ENCODE results near the gene ZBTB20.
"Not testable (repeated sequence)": the region's sequence is repeated elsewhere in the genome, so short reads cannot be mapped to it uniquely, and the experiment has no call there.

The ZBTB20 gene

DNA sequence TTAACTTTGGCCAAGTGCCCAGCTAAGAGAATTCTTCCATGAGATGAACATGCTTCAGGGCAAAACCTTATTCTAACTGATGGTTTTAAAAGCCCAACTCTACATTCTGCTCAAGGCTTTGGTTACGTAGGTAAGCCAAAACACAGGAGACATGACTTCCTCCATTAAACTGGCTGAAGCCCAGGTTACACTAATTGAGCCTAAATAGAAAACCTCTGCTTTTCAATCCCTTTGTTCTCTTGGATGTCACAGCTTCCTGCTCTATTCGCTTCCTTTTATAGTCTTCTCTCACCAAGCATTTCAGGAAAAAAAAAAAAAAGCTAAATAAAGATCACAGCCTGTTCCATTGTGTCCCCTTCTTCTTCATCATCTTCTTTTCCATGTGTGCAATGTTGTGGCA is 432.9 kb downstream of the ZBTB20 start:
- DNase-seq (ENCODE audit: low read depth) = no peak

DNA sequence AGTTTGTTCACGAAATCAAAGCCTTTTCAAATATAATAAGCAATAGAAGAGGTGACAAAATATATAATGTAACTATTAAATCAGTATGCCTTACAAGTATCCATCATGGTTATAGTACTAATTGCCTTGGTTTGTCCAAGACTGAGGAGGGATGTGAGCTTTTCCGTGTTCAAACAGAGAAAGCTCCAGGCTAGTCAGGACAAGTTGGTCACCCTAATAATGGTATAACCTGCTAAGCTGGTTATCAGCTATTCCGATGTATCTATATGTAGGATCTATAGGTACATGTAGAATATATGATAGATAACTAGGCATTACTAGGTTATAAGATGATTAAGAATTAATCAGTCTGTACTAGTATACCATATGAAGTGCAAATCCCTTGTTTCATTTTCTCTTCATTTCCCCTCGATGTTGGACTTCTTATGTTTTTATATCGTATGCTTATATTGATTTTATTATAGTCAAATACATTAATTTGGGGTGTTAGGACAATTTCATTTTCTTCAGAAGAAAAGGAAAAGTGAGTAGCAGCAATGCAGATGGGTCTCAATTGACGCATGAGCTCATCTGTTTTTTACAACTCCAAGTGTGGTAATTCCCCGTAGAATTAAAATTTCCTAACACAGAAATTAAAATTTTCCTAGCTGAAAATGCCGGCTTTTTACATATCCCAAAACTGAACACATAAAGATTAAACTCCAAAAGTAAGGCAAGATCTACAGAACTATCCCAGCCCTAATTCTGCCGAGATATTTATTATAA is 434.2 kb downstream of the ZBTB20 start:
- no peak for DNase-seq (ENCODE audit: low read depth)

DNA sequence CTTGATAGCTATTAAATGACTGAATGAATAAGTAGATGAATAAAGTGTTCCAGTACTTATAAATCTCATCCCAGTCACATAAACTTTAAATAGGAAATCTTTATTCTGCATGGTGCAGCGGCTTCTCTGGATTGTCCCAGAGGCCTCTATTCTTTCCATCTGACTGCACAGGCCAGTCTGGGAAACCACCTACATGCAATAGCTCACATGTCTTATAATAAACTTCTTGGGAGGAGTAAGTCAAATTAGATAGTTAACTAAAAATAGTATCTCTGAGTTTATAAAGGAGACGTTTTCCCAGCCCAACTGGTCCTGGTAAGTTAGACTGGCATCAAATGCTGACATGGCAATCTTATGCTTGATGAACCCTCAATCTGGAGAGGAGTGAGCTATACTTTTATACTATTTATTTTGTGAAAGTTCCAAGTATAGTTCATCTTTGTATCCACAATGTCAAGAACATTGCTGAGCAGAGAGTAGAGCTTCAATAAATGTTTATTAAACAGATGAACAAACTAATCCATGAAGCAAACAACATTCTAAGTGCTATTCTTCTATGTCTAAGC is 435.7 kb downstream of the ZBTB20 start:
- no peak for DNase-seq (ENCODE audit: low read depth)

DNA sequence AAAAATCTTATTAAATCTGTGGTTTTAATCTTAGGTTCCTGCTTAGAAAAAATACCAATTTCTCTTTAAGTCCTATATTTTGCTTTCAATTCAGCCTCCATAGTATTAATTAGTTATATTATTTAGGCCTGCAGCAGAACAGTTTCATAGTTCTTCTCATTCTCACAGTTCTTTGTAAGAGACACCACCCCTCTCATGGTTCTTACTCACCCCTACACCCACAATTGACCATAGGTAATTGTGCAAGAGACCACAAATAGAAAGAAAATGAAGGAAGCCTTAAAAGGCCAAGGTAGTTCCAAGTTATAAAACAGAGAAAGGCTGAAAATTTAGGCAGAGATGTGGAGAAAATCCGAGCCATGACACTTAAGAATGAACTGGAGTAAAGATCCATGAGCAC is 438.0 kb downstream of the ZBTB20 start:
- peak; percentile 37 for DNase-seq (ENCODE audit: low read depth)

DNA sequence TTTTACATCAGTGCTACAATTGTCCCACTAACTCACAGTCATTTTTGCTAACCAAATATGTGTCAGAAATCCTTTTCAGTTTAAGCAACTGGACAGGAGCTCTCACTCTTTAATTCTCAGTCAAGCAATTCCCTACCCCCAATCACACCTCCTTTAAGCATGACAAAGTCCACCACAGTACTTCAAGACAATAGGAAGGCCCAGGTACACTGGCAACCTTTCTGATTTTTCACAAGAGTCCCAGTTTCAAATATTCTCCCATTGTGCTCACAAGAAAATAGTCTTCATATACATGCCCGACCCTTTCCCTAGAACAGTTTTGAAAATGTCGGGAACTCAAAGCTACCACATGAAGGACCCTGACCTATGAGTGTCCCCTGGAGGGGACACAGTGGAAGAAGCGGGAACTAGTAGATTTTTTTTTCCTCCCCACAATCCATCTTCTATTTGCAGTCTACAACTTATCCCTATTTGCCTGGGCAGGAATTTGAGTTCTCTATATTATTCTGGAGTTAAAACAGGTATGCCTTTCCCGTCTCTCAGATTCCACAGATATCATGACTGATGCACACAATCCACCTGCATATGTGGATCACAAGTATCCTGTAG is 439.7 kb downstream of the ZBTB20 start:
- DNase-seq (ENCODE audit: low read depth) = no peak

DNA sequence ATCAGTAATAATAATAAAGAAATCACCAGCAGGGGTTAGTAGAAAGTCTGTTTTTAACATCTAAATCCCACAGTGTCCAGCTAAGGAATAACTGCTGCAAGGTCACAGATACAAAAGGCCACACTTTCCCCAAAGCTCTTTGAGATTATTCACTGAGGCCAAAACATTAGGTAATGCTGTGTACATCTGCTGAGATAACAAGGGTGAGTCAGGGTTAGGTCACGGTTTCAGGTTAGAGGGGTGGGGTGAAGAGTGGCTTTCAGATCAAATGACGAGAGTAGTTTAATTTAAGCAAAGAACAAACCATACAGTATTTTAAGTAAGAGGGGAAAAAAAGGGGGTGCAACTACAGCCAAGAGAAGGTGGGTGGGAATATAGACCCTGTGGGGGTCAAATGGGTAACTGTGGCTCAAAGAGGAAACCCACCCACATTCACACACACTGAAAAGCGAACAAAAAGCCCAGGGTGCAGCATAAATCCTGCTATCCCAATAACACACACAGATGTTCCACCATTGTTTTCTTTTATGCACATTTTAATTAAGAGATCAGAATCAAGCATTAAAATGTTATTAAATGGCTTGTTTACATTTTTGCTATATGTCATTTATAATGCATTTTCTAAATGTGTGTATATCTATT is 440.4 kb downstream of the ZBTB20 start:
- peak; percentile 6 for DNase-seq (ENCODE audit: low read depth)

DNA sequence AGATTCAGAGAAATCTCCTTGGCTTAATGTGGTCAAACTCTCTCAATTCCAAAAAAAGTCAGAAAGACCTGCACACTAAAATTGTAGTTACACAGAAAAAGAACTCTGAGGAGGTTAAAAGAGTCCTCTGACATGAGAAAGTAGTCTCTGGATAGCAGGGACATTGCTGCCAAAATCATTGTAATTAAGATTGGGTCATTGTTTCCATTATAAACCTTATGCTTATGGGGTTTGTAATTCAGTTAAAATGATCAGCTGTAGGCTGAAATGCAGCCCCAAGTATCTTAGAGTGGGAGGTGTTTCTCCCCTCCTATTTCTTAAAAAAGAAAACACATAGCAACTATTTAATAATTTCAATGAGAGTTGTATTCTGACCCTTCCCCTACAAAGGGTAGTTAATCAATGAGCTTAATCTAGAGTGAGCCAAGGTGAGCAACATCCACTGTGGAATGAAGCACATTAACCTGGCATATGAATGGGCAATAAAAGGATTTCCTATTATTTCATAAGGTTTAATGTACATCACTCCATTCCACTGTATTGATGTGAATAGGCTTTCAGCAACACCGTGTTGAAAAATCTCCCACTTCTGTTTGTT is 446.4 kb downstream of the ZBTB20 start:
- DNase-seq (ENCODE audit: low read depth) = no peak

DNA sequence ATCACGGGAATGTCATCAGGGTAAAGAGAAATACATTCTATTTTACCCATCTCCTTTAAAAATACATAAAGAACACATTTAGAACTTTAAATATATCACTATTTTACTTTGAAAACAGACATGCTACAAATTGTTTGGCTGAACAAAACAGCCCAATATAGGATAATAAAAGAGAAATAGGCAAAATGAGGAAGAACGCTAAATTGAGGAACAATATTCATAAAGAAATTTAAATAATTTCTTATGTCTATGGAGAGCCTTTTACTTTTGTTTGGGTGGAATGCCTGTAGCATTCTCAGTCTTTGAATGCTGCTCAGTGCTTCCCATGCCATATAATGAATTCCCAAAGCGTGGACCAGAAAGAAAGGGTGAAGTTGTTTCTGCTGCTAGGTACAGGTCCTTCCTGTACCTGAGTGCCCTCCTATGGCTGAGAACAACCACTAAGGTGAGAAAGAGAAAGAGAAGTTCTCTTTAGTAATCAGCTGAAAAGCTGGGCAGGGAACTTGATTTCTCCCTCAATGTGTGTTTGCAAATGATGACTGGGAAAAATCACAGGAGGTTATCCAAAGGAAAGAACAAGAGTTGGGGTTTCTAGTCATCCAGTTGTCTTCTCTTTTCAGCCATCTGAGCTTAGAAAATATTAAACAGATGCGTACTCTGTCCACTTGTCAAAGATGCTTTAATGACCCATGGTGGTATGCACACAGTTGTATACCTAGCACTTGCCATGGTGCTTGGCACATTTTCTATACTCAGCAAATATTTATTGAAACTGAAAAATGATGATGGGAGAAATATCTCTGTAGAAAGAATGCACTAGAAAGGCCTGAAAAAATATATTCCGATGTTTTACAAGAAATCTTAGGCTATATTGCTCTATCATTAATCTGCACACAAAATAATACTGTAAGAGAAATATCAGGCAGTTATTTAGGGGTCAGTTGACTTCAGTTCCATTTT is 448.7 kb downstream of the ZBTB20 start:
- DNase-seq (ENCODE audit: low read depth) = no peak

DNA sequence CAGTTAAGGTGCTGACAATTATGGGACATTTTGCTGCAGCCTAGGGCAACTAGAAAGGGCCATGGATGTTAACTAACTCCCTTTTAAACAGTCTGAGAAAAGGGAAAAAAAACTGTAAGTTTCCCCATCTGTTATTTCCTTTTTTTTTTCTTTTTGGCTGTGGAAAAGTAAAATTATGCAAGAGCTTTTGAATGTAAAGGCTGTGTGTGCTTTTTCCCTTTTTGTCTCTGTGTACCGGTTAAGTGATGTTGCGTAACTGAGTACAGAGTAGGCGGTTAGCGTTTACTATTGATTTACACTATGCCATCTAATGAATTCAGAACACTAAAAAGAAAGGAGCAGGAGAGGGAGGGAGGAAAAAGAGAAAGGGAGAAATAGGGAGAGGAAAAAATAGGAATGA is 449.7 kb downstream of the ZBTB20 start:
- DNase-seq (ENCODE audit: low read depth) = no peak

DNA sequence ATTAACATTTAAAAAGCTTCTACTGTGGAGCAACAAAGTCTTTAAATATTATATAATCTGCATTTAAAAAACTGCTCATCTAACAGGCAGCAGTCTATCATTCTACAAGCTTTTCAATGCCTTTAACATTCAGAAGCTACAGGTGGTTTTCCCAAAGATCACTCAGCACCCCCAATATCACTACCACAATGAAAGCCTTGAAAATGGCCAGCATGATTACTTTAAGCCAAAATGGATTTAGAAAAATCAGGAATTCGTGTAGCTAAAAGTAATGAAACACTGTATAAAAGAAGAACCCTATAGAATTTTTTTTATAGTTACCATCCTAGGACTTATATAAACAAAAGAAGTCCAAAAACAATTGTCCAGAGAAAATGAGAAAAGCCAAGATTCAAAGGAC is 452.8 kb downstream of the ZBTB20 start:
- no peak for DNase-seq (ENCODE audit: low read depth)

DNA sequence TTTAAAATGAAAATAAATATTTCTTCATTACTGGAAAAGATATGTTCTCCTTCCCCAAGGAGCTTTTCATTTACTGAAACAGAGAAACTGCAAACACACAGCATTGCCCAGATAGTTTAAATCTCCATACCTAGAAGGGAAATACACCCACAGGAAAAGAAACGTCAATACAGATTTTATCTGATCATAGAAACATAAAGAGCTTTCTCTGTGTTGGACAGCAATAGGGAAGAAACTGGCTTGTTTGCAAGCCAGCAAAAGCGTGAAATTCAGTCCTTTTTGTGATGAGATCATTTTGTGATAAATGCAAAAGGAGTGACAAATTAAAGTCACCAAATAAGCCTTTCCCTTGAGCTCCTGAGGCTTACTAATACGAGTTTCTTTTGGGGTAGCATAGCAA is 455.2 kb downstream of the ZBTB20 start:
- no peak for DNase-seq (ENCODE audit: low read depth)

DNA sequence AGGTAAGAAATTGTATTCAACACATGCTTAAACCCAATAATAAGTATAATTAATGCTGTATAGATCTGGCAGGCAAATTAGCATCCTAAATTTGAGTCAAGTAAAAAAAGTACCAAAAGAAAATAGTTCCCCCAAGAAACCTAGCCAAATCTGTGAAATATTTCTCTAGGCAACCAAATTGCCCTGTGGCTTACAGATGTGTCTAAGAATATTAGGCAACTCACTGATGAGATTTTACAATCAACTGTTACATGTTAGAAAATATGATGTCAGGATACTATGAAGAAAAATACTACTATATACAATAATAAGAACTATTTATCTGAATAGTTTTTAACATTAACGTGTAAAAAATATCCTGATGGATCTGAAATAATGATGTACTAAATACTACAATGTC is 456.2 kb downstream of the ZBTB20 start:
- DNase-seq (ENCODE audit: low read depth) = no peak

DNA sequence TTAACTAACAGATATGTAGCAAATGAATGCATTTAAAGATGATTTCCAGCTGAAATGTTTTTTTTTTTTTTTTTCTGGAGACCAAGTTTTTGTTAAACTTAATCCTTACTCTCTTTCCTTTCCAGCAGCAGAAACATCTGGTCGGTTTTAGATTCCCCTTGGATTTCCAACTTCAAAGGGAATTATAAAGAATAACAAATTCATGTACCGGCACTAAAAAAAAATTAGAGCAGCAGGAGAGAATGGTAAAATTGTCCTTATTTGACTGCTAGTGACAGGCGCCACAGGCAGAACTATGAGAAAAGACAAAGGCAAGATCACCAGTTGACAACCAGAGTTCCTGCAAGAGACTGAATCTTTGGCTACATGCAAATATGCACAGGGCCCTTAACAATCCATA is 459.9 kb downstream of the ZBTB20 start:
- no peak for DNase-seq (ENCODE audit: low read depth)

DNA sequence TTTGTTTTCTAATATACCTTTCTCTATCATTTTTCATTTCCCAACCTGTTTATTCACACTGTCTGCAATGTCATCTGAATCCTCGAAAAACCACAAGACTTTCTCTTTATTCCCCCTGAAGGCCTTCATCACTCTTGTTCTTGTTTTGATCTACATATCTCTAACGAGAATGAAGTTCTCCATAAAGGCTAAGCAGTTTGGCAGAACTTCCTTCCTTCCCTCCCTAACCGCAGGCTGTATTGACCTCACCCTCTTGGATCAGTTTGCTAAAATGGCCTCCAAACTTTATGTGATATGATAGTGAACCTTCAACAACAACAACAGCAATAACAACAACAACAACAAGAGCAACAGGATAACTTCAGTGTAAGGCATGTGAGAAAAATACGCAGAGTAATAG is 460.5 kb downstream of the ZBTB20 start:
- no peak for DNase-seq (ENCODE audit: low read depth)

DNA sequence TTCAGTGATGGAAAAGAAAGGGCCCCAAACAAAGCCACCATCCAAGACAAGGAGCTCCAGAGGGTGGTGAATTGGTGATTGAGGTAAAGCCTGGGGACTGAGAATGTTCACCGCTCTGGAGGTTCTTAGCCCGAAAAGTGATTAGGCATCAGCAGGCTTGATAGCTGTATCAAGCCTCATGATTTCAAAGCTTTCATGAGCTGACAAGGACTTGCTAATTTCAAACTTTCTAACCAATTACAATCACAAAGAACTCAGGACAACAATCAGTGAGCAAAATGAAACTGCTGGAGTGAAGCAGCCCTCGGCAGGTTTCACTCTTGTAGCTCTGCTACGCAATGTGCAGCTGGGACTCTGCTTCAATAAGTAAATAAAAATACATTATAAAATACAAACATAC is 461.9 kb downstream of the ZBTB20 start:
- no peak for DNase-seq (ENCODE audit: low read depth)

DNA sequence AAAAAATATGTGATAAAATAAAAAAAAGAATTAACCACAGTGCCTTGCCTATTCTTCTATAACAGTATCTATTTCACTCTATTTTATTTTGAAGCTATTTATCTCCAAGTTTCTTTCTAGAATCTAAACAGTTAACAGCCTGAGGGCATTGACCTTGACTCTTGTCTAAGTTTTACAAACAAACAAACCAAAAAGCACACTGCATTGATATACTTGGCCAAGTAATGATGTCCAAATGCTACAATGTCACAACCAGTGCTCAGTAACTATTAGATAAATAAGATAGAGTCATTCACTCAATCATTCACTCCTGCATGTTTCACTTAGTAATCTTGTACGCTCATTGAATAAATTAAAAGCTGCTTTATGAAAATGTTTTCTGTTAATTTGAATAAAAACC is 466.8 kb downstream of the ZBTB20 start:
- DNase-seq (ENCODE audit: low read depth) = no peak

DNA sequence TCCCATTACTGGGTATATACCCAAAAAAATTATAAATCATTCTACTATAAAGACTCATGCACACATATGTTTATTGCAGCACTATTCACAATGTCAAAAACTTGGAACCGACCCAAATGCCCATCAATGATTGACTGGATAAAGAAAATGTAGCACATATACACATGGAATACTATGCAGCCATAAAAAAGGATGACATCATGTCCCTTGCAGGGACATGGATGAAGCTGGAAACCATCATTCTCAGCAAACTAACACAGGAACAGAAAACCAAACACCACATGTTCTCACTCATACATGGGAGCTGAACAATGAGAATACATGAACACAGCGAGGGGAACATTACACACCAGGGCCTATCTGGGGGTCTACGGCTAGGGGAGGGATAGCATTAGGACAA is 467.3 kb downstream of the ZBTB20 start:
- DNase-seq (ENCODE audit: low read depth) = not testable (repeated sequence)

DNA sequence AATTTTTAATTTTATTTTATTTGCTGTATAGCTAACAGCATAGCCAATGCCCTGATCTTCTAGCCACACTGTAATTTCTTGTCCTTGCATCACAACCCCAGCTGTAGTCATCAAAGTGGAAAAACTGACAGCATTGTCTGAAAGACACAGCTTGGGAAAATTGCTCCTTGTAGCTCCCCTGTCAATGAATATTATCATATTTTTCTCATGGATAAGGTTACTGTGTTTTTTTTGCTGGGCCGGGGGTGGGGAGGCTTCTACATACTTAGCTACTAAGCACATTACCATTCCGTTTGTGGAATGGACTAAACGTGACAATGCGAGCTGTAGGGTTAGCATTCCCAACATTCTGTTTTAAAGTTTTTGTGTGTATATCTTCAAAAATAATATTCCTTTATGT is 472.0 kb downstream of the ZBTB20 start:
- DNase-seq (ENCODE audit: low read depth) = no peak

DNA sequence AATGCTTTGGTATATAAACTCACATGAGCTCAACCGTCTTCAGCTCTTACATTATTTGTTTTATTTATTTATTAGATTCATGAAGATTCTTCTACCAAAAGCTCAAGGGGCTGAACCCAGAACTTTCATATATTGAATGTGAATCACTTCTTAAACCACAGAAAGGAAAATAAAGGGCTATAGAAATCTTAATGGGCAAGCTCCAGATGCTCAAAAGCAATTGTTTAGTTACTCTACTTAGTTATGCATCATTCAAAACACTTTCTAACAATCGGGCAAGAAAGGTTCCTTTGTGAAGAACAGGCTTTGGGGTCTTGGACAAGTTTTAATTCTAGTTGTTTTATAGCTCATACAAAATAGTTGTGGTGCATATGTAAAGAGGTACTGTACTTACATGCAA is 473.1 kb downstream of the ZBTB20 start:
- no peak for DNase-seq (ENCODE audit: low read depth)

DNA sequence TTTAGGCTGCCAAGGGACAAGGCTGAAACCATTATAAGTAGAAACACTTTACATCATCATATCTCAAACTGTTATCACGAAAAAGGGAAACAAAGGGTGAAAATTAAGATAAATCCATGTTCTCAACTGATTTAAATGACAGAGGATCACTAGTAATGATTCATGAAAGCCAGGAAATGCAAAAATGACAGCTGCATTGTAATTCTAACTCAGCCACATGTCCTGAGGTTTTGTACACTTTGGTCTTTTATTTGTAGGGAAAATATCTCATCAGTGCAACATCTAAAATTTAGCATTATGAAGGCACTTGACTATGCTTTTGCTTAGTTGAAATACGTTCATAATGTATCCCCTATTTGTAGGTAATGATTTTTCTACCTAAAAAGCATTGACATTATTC is 473.6 kb downstream of the ZBTB20 start:
- DNase-seq (ENCODE audit: low read depth) = no peak

DNA sequence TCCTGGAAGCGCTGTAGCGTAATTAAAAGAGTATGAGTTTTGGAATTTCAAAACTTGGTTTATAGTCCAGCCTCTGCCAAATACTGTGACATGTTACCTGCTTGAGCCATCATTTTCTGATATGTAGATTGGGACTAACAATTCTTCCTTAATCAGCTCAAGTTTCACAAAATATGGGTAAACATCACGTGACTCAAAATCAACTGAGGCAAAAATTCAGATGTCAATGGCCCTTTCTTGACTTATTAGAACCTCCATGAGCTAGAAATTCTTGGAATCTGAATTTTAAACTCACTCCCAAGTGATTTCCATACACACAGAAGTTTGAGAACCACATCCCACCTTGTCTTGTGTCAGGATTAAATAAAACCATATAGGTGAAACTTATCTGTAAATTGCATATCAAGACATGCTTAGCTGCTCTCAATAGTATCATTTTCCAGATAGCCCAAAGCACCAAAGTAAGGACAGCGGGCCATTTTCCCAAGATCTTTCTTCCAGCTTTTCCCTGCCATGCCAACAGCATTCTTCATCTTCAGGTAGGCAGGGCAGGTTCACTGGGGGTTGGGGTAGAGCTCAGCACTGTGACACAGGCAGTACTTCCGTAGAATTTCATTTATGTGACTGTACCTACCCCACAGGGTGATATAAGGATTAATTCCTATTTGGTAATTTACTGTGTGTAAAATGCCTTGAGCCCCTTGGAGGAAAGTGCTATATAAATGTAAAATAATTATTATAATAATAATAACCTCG is 474.2 kb downstream of the ZBTB20 start:
- DNase-seq (ENCODE audit: low read depth) = no peak

Data from stromal cell of bone marrow (primary cell).